ENCODE results near the gene CAMK4.

Gene CAMK4

GRCh38 chr5:111383288-111383970 is 159.2 kb downstream of the CAMK4 start:
- Mint-ChIP-seq H3K27me3 (ENCODE audit: low read depth, poor library complexity) (peaks cover 3% of the 10 kb centered on the region), H3K27ac (no peak overlapping the region), H3K4me3 (no peak overlapping the region), H3K9me3 (no peaks in the 10 kb centered on the region), H3K4me1 (no peaks in the 10 kb centered on the region), H3K36me3 (ENCODE audit: low read depth) (no peaks in the 10 kb centered on the region)
- no peak for DNase-seq
- no peak for TF ChIP-seq CTCF (IDR thresholded peaks at IDR 0.05)

GRCh38 chr5:111384220-111384619 is 160.0 kb downstream of the CAMK4 start:
- H3K36me3 Mint-ChIP-seq (ENCODE audit: low read depth): no peaks in the 10 kb centered on the region
- TF ChIP-seq CTCF (IDR thresholded peaks at IDR 0.05): no peak
- no peak for DNase-seq
- H3K4me1 Mint-ChIP-seq: no peaks in the 10 kb centered on the region
- H3K27me3 Mint-ChIP-seq (ENCODE audit: low read depth, poor library complexity): peaks cover 3% of the 10 kb centered on the region
- H3K27ac Mint-ChIP-seq: no peak overlapping the region
- H3K4me3 Mint-ChIP-seq: no peak overlapping the region
- H3K9me3 Mint-ChIP-seq: no peaks in the 10 kb centered on the region

GRCh38 chr5:111385051-111385450 is 160.9 kb downstream of the CAMK4 start:
- no peak for TF ChIP-seq CTCF (IDR thresholded peaks at IDR 0.05)
- DNase-seq: no peak
- Mint-ChIP-seq H3K36me3 (ENCODE audit: low read depth) (no peaks in the 10 kb centered on the region), H3K27ac (no peak overlapping the region), H3K9me3 (no peaks in the 10 kb centered on the region), H3K4me1 (no peaks in the 10 kb centered on the region), H3K27me3 (ENCODE audit: low read depth, poor library complexity) (peaks cover 3% of the 10 kb centered on the region), H3K4me3 (no peak overlapping the region)

GRCh38 chr5:111385970-111386831 is 162.0 kb downstream of the CAMK4 start:
- TF ChIP-seq CTCF (IDR thresholded peaks at IDR 0.05): no peak
- Mint-ChIP-seq H3K27ac (peak overlapping the region; percentile 47), H3K4me1 (no peaks in the 10 kb centered on the region), H3K9me3 (no peaks in the 10 kb centered on the region), H3K4me3 (no peak overlapping the region), H3K36me3 (ENCODE audit: low read depth) (no peaks in the 10 kb centered on the region), H3K27me3 (ENCODE audit: low read depth, poor library complexity) (peaks cover 1% of the 10 kb centered on the region)
- no peak for DNase-seq

GRCh38 chr5:111386832-111387162 is 162.6 kb downstream of the CAMK4 start:
- H3K4me3 Mint-ChIP-seq: no peak overlapping the region
- H3K9me3 Mint-ChIP-seq: no peaks in the 10 kb centered on the region
- no peaks in the 10 kb centered on the region for H3K36me3 Mint-ChIP-seq (ENCODE audit: low read depth)
- H3K27me3 Mint-ChIP-seq (ENCODE audit: low read depth, poor library complexity): no peaks in the 10 kb centered on the region
- DNase-seq: no peak
- no peaks in the 10 kb centered on the region for H3K4me1 Mint-ChIP-seq
- H3K27ac Mint-ChIP-seq: no peak overlapping the region
- TF ChIP-seq CTCF (IDR thresholded peaks at IDR 0.05): no peak
